Measurements from ENCODE around the gene PDE4B.

DNA sequence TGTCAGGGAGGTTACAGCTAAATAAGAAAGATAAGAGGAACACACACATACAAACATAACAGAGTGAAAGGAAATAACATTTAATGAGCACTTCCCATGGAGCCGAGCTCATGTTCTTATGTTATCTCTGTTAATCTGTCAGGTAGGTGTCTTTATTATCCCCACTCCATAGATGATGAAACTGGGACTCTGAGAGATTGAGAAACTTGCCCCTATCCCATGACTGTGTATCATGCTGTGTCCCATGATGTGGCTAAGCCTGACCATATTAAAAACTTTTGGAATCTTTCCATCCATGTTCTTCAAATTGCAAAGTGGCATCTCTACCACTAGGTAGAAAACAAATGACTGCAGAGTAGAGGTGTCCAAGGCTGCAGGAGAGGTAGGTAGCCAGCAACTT lies 456.1 kb downstream of the PDE4B start:
- TF ChIP-seq, protein P1, sequence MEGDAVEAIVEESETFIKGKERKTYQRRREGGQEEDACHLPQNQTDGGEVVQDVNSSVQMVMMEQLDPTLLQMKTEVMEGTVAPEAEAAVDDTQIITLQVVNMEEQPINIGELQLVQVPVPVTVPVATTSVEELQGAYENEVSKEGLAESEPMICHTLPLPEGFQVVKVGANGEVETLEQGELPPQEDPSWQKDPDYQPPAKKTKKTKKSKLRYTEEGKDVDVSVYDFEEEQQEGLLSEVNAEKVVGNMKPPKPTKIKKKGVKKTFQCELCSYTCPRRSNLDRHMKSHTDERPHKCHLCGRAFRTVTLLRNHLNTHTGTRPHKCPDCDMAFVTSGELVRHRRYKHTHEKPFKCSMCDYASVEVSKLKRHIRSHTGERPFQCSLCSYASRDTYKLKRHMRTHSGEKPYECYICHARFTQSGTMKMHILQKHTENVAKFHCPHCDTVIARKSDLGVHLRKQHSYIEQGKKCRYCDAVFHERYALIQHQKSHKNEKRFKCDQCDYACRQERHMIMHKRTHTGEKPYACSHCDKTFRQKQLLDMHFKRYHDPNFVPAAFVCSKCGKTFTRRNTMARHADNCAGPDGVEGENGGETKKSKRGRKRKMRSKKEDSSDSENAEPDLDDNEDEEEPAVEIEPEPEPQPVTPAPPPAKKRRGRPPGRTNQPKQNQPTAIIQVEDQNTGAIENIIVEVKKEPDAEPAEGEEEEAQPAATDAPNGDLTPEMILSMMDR (IDR thresholded peaks at IDR 0.05) = no peak
- TF ChIP-seq POLR2A (IDR thresholded peaks at IDR 0.05) = no peak

Measured in lower leg skin (tissue), 3 donors.